ENCODE results near the gene TFB1M. TPM values are rescaled to one million over a fixed set of nuclear protein-coding genes. Genes with fewer than 3 reads are reported as not detected.

TFB1M gene
- total and polyA plus RNA-seq, 9 of the 15 experiments (the other 6 are each of a cell fraction or from before 2014, with no cell fraction given) = 34.6 to 145 (median 40.4) TPM

GRCh38 chr6:155310596-155310995 is 3.7 kb downstream of the TFB1M start:
- Histone ChIP-seq H3K9me1 (ENCODE audit: control insufficient read depth, insufficient read depth, low read length) (no peaks in the 10 kb centered on the region), H3K27me3 (ENCODE audit: control insufficient read depth in 2 of 2, insufficient read depth in 2 of 2, low read length in 2 of 2) (no peaks in the 10 kb centered on the region), H3K9me3 (replicated peaks; ENCODE audit: control insufficient read depth, insufficient read depth, low read depth, low read length) (no peaks in the 10 kb centered on the region), H3K27ac (ENCODE audit: extremely low read depth, low read depth, low read length) (no peak overlapping the region), H3K4me2 (ENCODE audit: insufficient read depth, low read length) (no peak overlapping the region), H3K9ac (ENCODE audit: insufficient read depth in 1 of 2, low read depth in 2 of 2, low read length in 2 of 2) (no peak overlapping the region), H4K20me1 (replicated peaks; ENCODE audit: control insufficient read depth, insufficient read depth, low read length) (no peaks in the 10 kb centered on the region), H3K4me1 (replicated peaks in 1 of 2; ENCODE audit: control insufficient read depth in 2 of 2, insufficient read depth in 2 of 2, low read length in 2 of 2) (peaks cover 2 to 4% of the 10 kb centered on the region in 2 experiments; a peak in 3 of 5 replicates), H2AFZ (ENCODE audit: low read depth, low read length) (no peak overlapping the region), H3K4me3 (no peak overlapping the region), H3K36me3 (ENCODE audit: control insufficient read depth, insufficient read depth, low read length) (peaks cover 71% of the 10 kb centered on the region), H3K79me2 (ENCODE audit: control insufficient read depth, insufficient read depth, low read length) (peaks cover 26% of the 10 kb centered on the region)
- intact Hi-C loops (cut with micrococcal nuclease) = loop anchor here (5.0 to 10.0 kb wide), 2 partner anchors 633 to 1374 kb away; no protein-coding TSS in a partner anchor
- no peak for TF ChIP-seq CBX5 (IDR thresholded peaks at IDR 0.05; ENCODE audit: borderline replicate concordance, low read depth)
- no peak for TF ChIP-seq RBM22 (IDR thresholded peaks at IDR 0.05; ENCODE audit: low read depth, low read length, poor library complexity, severe bottlenecking)
- TF ChIP-seq TBP (optimal IDR thresholded peaks at IDR 0.05; ENCODE audit: low read depth, low read length) = no peak
- no peak for TF ChIP-seq MEIS2 (IDR thresholded peaks at IDR 0.05; ENCODE audit: partially characterized antibody)
- no peak for TF ChIP-seq TFE3 (CRISPR knock-in tag; IDR thresholded peaks at IDR 0.05)
- no peak for TF ChIP-seq WHSC1 (IDR thresholded peaks at IDR 0.05; ENCODE audit: low read length)
- TF ChIP-seq MCM3 (IDR thresholded peaks at IDR 0.05) = no peak
- DNase-seq (ENCODE audit: extremely low read depth in 1 of 4, low spot score in 3 of 4) (no peak), ATAC-seq (no peak), FAIRE-seq (no peak)
- WGBS (ENCODE audit: insufficient coverage, low coverage, missing lambda C conversion rate) = 82% methylated on average over 2 of the region's 2 CpGs
- in situ Hi-C loops (cut with MboI) = loop anchor here (25.0 kb wide), 1 partner anchor 1877 kb away; no protein-coding TSS in a partner anchor
- ChIA-PET CTCF (ENCODE audit: low intra/inter-chr PET ratio) (no interaction called here), POLR2A (interaction anchor here (1.5 kb wide), 1 partner anchor 34 kb away, joined by 4 read pairs; no protein-coding TSS in a partner anchor)
- no TSS peak for BruUV-seq (replicated peaks)
